ENCODE results near the gene YWHAG.

The YWHAG gene

GRCh38 chr7:76359978-76360638 is 1.3 kb upstream of the YWHAG start:
- no peaks in the 10 kb centered on the region for H3K9me3 ChIP-seq (ENCODE audit: control insufficient read depth, low read length)
- H3K9ac ChIP-seq: no peak overlapping the region
- no peaks in the 10 kb centered on the region for H3K36me3 ChIP-seq (ENCODE audit: control insufficient read depth, insufficient read depth, low read length)
- H3K4me3 ChIP-seq (ENCODE audit: low read depth, low read length): peak overlapping the region; percentile 82
- H3K4me1 ChIP-seq: peaks cover 4% of the 10 kb centered on the region
- H3K79me2 ChIP-seq: peaks cover 14% of the 10 kb centered on the region
- no peak for TF ChIP-seq CTCF (IDR thresholded peaks at IDR 0.05)
- peak overlapping the region; percentile 74 for H3K4me2 ChIP-seq (ENCODE audit: low read length)
- H3K27ac ChIP-seq: peak overlapping the region; percentile 97
- H2AFZ ChIP-seq: peak overlapping the region; percentile 90
- H3K27me3 ChIP-seq (ENCODE audit: control insufficient read depth, insufficient read depth, low read length): no peaks in the 10 kb centered on the region

- no peaks in the 10 kb centered on the region for H3K4me1 ChIP-seq
- peak; percentile 88 for TF ChIP-seq CTCF (IDR thresholded peaks at IDR 0.05)
- H3K36me3 ChIP-seq (ENCODE audit: control insufficient read depth, insufficient read depth, low read length): no peaks in the 10 kb centered on the region
- peaks cover 21% of the 10 kb centered on the region for H3K79me2 ChIP-seq
- H3K9ac ChIP-seq: peak overlapping the region; percentile 74
- peak overlapping the region; percentile 97 for H3K27ac ChIP-seq
- peak overlapping the region; percentile 82 for H3K4me3 ChIP-seq (ENCODE audit: low read depth, low read length)
- peak overlapping the region; percentile 90 for H2AFZ ChIP-seq
- no peaks in the 10 kb centered on the region for H3K27me3 ChIP-seq (ENCODE audit: control insufficient read depth, insufficient read depth, low read length)
- peak overlapping the region; percentile 74 for H3K4me2 ChIP-seq (ENCODE audit: low read length)
- no peaks in the 10 kb centered on the region for H3K9me3 ChIP-seq (ENCODE audit: control insufficient read depth, low read length)
Observed at GRCh38 chr7:76359111-76359977, 553 bp upstream of the YWHAG start.

GRCh38 chr7:76358011-76358480 is 745 bp downstream of the YWHAG start:
- TF ChIP-seq CTCF (IDR thresholded peaks at IDR 0.05): no peak
- H3K27me3 ChIP-seq (ENCODE audit: control insufficient read depth, insufficient read depth, low read length): no peaks in the 10 kb centered on the region
- peak overlapping the region; percentile 90 for H3K9ac ChIP-seq
- peak overlapping the region; percentile 82 for H3K4me3 ChIP-seq (ENCODE audit: low read depth, low read length)
- H3K79me2 ChIP-seq: peaks cover 34% of the 10 kb centered on the region
- peak overlapping the region; percentile 74 for H3K4me2 ChIP-seq (ENCODE audit: low read length)
- H3K36me3 ChIP-seq (ENCODE audit: control insufficient read depth, insufficient read depth, low read length): no peaks in the 10 kb centered on the region
- H3K4me1 ChIP-seq: no peaks in the 10 kb centered on the region
- no peaks in the 10 kb centered on the region for H3K9me3 ChIP-seq (ENCODE audit: control insufficient read depth, low read length)
- peak overlapping the region; percentile 90 for H2AFZ ChIP-seq
- H3K27ac ChIP-seq: peak overlapping the region; percentile 97

GRCh38 chr7:76357475-76358010 is 1.2 kb downstream of the YWHAG start:
- Histone ChIP-seq H3K27ac (peak overlapping the region; percentile 97), H3K27me3 (ENCODE audit: control insufficient read depth, insufficient read depth, low read length) (no peaks in the 10 kb centered on the region), H3K79me2 (peaks cover 39% of the 10 kb centered on the region), H3K4me2 (ENCODE audit: low read length) (peak overlapping the region; percentile 74), H3K4me3 (ENCODE audit: low read depth, low read length) (peak overlapping the region; percentile 82), H3K9ac (peak overlapping the region; percentile 13), H2AFZ (peak overlapping the region; percentile 7), H3K36me3 (ENCODE audit: control insufficient read depth, insufficient read depth, low read length) (no peaks in the 10 kb centered on the region), H3K4me1 (no peaks in the 10 kb centered on the region), H3K9me3 (ENCODE audit: control insufficient read depth, low read length) (no peaks in the 10 kb centered on the region)
- no peak for TF ChIP-seq CTCF (IDR thresholded peaks at IDR 0.05)
